ENCODE data around the gene CD247.

CD247 gene

DNA sequence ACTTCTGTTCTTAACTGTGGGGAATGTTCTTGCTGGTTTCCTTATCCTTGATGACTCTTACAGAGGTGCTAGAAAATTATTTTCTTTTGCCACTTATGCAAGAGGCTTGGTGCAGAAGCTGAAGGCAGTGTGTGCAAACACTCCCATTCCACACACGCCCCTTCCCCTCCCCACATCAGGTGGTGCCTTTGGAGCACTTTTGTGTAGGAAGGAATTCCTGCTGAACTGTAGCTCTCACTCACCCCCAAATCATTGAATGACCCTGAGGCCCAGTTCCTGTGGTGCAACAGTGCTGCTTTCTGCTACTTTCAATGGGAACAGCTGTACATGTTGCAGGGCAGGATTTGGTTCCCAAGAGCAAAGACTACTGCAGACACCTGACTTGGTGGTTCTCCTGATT lies 101.8 kb downstream of the CD247 start:
- Histone ChIP-seq H3K4me1 (ENCODE audit: control insufficient read depth, insufficient read depth, low read length) (peaks cover 2% of the 10 kb centered on the region; the same call in 1 of the 2 replicates), H3K27ac (ENCODE audit: low read length) (no peak overlapping the region), H3K4me3 (ENCODE audit: low read length) (no peak overlapping the region), H3K27me3 (ENCODE audit: control insufficient read depth, insufficient read depth, low read length) (no peaks in the 10 kb centered on the region), H3K9me3 (ENCODE audit: control insufficient read depth, insufficient read depth, low read length) (no peaks in the 10 kb centered on the region), H3K36me3 (ENCODE audit: control insufficient read depth, insufficient read depth, low read length) (peaks cover 11% of the 10 kb centered on the region)
- WGBS (ENCODE audit: insufficient coverage, insufficient read length) = no CpG with 5 or more reads among the region's 1 CpG
- no peak for DNase-seq (ENCODE audit: low read depth, low spot score)

DNA sequence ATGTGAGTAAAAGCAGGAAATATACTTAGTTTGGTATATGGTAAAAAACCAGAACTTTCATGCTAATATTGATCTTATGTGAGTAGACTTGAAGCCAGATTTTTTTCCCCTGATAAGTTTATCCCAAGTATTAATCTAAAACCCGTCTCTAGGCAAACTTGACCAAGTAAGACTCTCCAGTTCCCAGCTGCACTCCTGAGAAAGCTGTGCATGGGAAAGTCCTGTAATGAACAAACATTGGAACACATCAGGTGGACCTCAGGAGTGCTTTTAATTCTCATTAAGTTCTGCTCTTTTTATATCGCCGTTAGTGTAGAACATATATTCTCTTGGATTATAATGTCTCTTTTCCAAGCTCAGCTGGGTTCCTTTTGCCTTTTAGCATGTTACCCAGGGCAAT lies 105.0 kb downstream of the CD247 start:
- H3K27ac ChIP-seq (ENCODE audit: low read length) = no peak overlapping the region
- DNase-seq (ENCODE audit: low read depth, low spot score) = no peak
- no peaks in the 10 kb centered on the region for H3K9me3 ChIP-seq (ENCODE audit: control insufficient read depth, insufficient read depth, low read length)
- no CpG with 5 or more reads among the region's 3 CpGs for WGBS (ENCODE audit: insufficient coverage, insufficient read length)
- H3K27me3 ChIP-seq (ENCODE audit: control insufficient read depth, insufficient read depth, low read length) = no peaks in the 10 kb centered on the region
- no peak overlapping the region for H3K4me3 ChIP-seq (ENCODE audit: low read length)
- H3K4me1 ChIP-seq (ENCODE audit: control insufficient read depth, insufficient read depth, low read length) = peaks cover 2% of the 10 kb centered on the region; the same call in 1 of the 2 replicates
- H3K36me3 ChIP-seq (ENCODE audit: control insufficient read depth, insufficient read depth, low read length) = peaks cover 11% of the 10 kb centered on the region

DNA sequence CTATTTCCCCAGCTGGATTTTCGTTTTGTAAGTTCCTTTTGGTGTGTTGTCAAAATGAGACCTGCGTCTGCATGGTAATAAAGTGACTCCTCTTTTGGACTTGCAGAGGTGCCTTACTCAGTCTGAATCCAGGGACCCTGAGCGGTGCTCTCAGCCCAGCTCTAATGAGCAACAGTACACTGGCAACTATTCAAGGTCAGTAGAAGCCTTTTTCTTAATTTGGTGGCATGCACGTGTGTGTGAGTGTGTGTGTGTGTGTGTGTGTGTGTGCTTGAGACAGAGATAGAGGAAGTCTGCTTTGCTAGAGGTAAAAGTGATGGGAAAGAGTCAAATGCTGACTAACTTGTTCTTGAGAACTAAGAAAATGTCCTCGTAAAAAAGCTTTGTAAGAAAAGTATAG lies 105.4 kb downstream of the CD247 start:
- WGBS (ENCODE audit: insufficient coverage, insufficient read length) = 100% methylated on average over 1 of the region's 5 CpGs
- DNase-seq (ENCODE audit: low read depth, low spot score) = no peak

GRCh38 chr1:167412072-167412471 lies 106.3 kb downstream of the CD247 start:
- Histone ChIP-seq H3K4me1 (ENCODE audit: control insufficient read depth, insufficient read depth, low read length) (peaks cover 2% of the 10 kb centered on the region; the same call in 1 of the 2 replicates), H3K36me3 (ENCODE audit: control insufficient read depth, insufficient read depth, low read length) (peaks cover 11% of the 10 kb centered on the region), H3K4me3 (ENCODE audit: low read length) (no peak overlapping the region), H3K9me3 (ENCODE audit: control insufficient read depth, insufficient read depth, low read length) (no peaks in the 10 kb centered on the region), H3K27me3 (ENCODE audit: control insufficient read depth, insufficient read depth, low read length) (no peaks in the 10 kb centered on the region), H3K27ac (ENCODE audit: low read length) (no peak overlapping the region)
- WGBS (ENCODE audit: insufficient coverage, insufficient read length) = no CpG with 5 or more reads among the region's 4 CpGs
- DNase-seq (ENCODE audit: low read depth, low spot score) = no peak

More for the DNA sequence above, 105.4 kb downstream of the CD247 start:
- no peak overlapping the region for H3K27ac ChIP-seq (ENCODE audit: low read length)
- H3K4me1 ChIP-seq (ENCODE audit: control insufficient read depth, insufficient read depth, low read length) = peaks cover 2% of the 10 kb centered on the region; the same call in 1 of the 2 replicates
- H3K27me3 ChIP-seq (ENCODE audit: control insufficient read depth, insufficient read depth, low read length) = no peaks in the 10 kb centered on the region
- no peaks in the 10 kb centered on the region for H3K9me3 ChIP-seq (ENCODE audit: control insufficient read depth, insufficient read depth, low read length)
- H3K36me3 ChIP-seq (ENCODE audit: control insufficient read depth, insufficient read depth, low read length) = peaks cover 11% of the 10 kb centered on the region
- no peak overlapping the region for H3K4me3 ChIP-seq (ENCODE audit: low read length)

- WGBS (ENCODE audit: insufficient coverage, insufficient read length) = no CpG with 5 or more reads among the region's 1 CpG
- H3K9me3 ChIP-seq (ENCODE audit: control insufficient read depth, insufficient read depth, low read length) = no peaks in the 10 kb centered on the region
- DNase-seq (ENCODE audit: low read depth, low spot score) = no peak
- no peaks in the 10 kb centered on the region for H3K4me1 ChIP-seq (ENCODE audit: control insufficient read depth, insufficient read depth, low read length)
- H3K4me3 ChIP-seq (ENCODE audit: low read length) = no peak overlapping the region
- peaks cover 7% of the 10 kb centered on the region for H3K36me3 ChIP-seq (ENCODE audit: control insufficient read depth, insufficient read depth, low read length)
- no peak overlapping the region for H3K27ac ChIP-seq (ENCODE audit: low read length)
- H3K27me3 ChIP-seq (ENCODE audit: control insufficient read depth, insufficient read depth, low read length) = no peaks in the 10 kb centered on the region
Observed at GRCh38 chr1:167409183-167409582, 109.1 kb downstream of the CD247 start.

- WGBS (ENCODE audit: insufficient coverage, insufficient read length) = no CpG with 5 or more reads among the region's 1 CpG
- no peak overlapping the region for H3K4me3 ChIP-seq (ENCODE audit: low read length)
- H3K27ac ChIP-seq (ENCODE audit: low read length) = no peak overlapping the region
- no peaks in the 10 kb centered on the region for H3K9me3 ChIP-seq (ENCODE audit: control insufficient read depth, insufficient read depth, low read length)
- H3K27me3 ChIP-seq (ENCODE audit: control insufficient read depth, insufficient read depth, low read length) = no peaks in the 10 kb centered on the region
- no peak for DNase-seq (ENCODE audit: low read depth, low spot score)
- peaks cover 7% of the 10 kb centered on the region for H3K36me3 ChIP-seq (ENCODE audit: control insufficient read depth, insufficient read depth, low read length)
- H3K4me1 ChIP-seq (ENCODE audit: control insufficient read depth, insufficient read depth, low read length) = no peaks in the 10 kb centered on the region
Observed at GRCh38 chr1:167408355-167408754, 110.0 kb downstream of the CD247 start.

GRCh38 chr1:167404908-167405307 lies 113.4 kb downstream of the CD247 start:
- Histone ChIP-seq H3K4me3 (ENCODE audit: low read length) (no peak overlapping the region), H3K9me3 (ENCODE audit: control insufficient read depth, insufficient read depth, low read length) (no peaks in the 10 kb centered on the region), H3K36me3 (ENCODE audit: control insufficient read depth, insufficient read depth, low read length) (no peaks in the 10 kb centered on the region; the same call in 1 of the 2 replicates), H3K27ac (ENCODE audit: low read length) (no peak overlapping the region), H3K4me1 (ENCODE audit: control insufficient read depth, insufficient read depth, low read length) (no peaks in the 10 kb centered on the region), H3K27me3 (ENCODE audit: control insufficient read depth, insufficient read depth, low read length) (no peaks in the 10 kb centered on the region)
- DNase-seq (ENCODE audit: low read depth, low spot score) = no peak
- 100% methylated on average over 1 of the region's 3 CpGs for WGBS (ENCODE audit: insufficient coverage, insufficient read length)

DNA sequence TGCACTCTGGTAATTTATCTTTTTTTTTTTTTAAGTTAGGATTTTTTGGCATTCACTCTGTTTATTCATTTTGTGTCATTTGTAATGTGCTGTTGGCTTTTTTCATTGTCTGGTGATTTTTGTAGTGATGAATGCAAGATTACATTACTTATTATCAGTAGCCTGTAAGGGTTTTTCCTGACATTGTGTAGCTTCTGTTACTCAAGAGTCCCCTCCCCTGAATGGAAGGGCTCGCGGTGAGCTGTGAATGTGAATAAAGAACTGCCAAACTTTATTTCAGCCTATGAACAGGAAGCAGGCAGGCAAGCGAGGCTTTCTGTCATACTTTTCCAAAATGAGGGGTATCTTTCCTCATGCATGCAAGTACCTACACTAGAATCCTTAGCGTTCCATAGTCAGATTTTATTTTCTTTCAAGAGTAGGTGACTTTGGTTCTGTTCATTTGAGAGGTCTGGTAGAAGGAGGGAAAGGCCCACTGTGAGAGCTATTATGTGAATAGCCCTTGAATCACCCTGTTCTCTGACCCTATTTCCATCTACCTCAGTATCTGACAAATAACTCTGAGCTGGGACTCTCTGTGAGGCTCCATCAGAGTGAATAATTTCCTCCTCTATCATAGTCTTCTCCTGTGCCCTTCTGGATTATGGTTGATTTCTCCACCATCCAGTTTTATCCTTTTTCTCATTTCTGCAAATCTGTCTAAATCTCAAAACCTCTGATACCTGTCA lies 114.0 kb downstream of the CD247 start:
- H3K4me3 ChIP-seq (ENCODE audit: low read length) = no peak overlapping the region
- H3K36me3 ChIP-seq (ENCODE audit: control insufficient read depth, insufficient read depth, low read length) = no peaks in the 10 kb centered on the region; the same call in 1 of the 2 replicates
- no peak overlapping the region for H3K27ac ChIP-seq (ENCODE audit: low read length)
- no peaks in the 10 kb centered on the region for H3K4me1 ChIP-seq (ENCODE audit: control insufficient read depth, insufficient read depth, low read length)
- no CpG with 5 or more reads among the region's 4 CpGs for WGBS (ENCODE audit: insufficient coverage, insufficient read length)
- no peaks in the 10 kb centered on the region for H3K9me3 ChIP-seq (ENCODE audit: control insufficient read depth, insufficient read depth, low read length)
- DNase-seq (ENCODE audit: low read depth, low spot score) = no peak
- no peaks in the 10 kb centered on the region for H3K27me3 ChIP-seq (ENCODE audit: control insufficient read depth, insufficient read depth, low read length)

GRCh38 chr1:167401260-167401873 lies 117.0 kb downstream of the CD247 start:
- Histone ChIP-seq H3K9me3 (ENCODE audit: control insufficient read depth, insufficient read depth, low read length) (no peaks in the 10 kb centered on the region), H3K4me1 (ENCODE audit: control insufficient read depth, insufficient read depth, low read length) (no peaks in the 10 kb centered on the region), H3K27ac (ENCODE audit: low read length) (no peak overlapping the region), H3K27me3 (ENCODE audit: control insufficient read depth, insufficient read depth, low read length) (no peaks in the 10 kb centered on the region), H3K4me3 (ENCODE audit: low read length) (no peak overlapping the region), H3K36me3 (ENCODE audit: control insufficient read depth, insufficient read depth, low read length) (no peaks in the 10 kb centered on the region; the same call in 1 of the 2 replicates)
- peak; percentile 35 for DNase-seq (ENCODE audit: low read depth, low spot score)
- WGBS (ENCODE audit: insufficient coverage, insufficient read length) = no CpG with 5 or more reads among the region's 8 CpGs

DNA sequence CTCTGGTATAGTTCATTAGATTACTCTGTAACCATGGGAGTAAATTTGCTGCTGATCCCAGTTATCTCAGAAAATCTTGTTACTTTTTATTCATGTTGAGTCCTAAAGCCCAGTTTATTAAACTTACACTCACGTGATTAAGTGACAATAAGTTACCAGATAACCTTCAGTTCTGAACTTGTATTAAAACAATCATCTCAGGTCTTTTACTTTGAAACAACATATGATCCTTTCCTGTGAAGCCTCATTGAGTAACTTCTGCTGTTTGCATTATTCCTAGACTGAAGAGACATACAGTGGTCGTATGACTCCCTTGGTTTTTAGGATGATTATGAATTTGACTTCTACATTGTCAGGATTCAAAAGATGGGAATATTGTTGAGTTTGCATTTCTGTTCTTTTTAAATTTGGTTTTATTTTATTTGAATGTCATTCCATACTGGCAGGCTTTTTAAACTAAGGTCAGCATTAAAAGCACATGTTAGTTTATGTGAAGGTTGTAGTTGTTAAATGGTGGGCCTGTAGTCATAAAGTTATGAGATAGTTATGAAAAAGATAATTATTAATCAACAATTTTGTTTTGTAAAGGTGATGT lies 117.9 kb downstream of the CD247 start:
- no peaks in the 10 kb centered on the region; the same call in 1 of the 2 replicates for H3K36me3 ChIP-seq (ENCODE audit: control insufficient read depth, insufficient read depth, low read length)
- H3K4me1 ChIP-seq (ENCODE audit: control insufficient read depth, insufficient read depth, low read length) = no peaks in the 10 kb centered on the region
- no CpG with 5 or more reads among the region's 2 CpGs for WGBS (ENCODE audit: insufficient coverage, insufficient read length)
- no peak for DNase-seq (ENCODE audit: low read depth, low spot score)
- no peak overlapping the region for H3K27ac ChIP-seq (ENCODE audit: low read length)
- H3K4me3 ChIP-seq (ENCODE audit: low read length) = no peak overlapping the region
- no peaks in the 10 kb centered on the region for H3K9me3 ChIP-seq (ENCODE audit: control insufficient read depth, insufficient read depth, low read length)
- no peaks in the 10 kb centered on the region for H3K27me3 ChIP-seq (ENCODE audit: control insufficient read depth, insufficient read depth, low read length)
